Smooth muscle cell (in vitro differentiated cells): ENCODE measurements around the gene ANO10. TPM values are rescaled to one million over a fixed set of nuclear protein-coding genes. Genes with fewer than 3 reads are reported as not detected.

Experiments used
- DNase-seq: peaks from one replicate; lab custom pipeline; 2025; ENCODE audit not compliant: unreplicated experiment; lab: John Stamatoyannopoulos, UW
- H2AFZ ChIP-seq: fragments of 200-600 bp; sonication (generic); 2 replicates; pipeline ENCODE4 v1.6.0; 2016; ENCODE audit warnings: antibody characterized with exemption, low read depth, mild to moderate bottlenecking
- H3F3A ChIP-seq: fragments of 200-600 bp; sonication (generic); 2 replicates; pipeline ENCODE4 v1.6.0; 2017; ENCODE audit warnings: antibody characterized with exemption, low read depth
- H3K27ac ChIP-seq: fragments of 200-600 bp; sonication (generic); 2 replicates; pipeline ENCODE4 v1.5.1; 2016; ENCODE audit warnings: low read depth, mild to moderate bottlenecking
- H3K27me3 ChIP-seq: fragments of 200-600 bp; sonication (generic); 2 replicates; pipeline ENCODE4 v1.6.1; 2016; ENCODE audit warnings: low read depth, mild to moderate bottlenecking
- H3K36me3 ChIP-seq: fragments of 200-600 bp; sonication (generic); 2 replicates; pipeline ENCODE4 v1.5.1; 2016; ENCODE audit warnings: low read depth
- H3K4me1 ChIP-seq: fragments of 200-600 bp; sonication (generic); 2 replicates; pipeline ENCODE4 v1.5.1; 2016; ENCODE audit warnings: low read depth
- H3K4me2 ChIP-seq: fragments of 200-600 bp; sonication (generic); 2 replicates; pipeline ENCODE4 v1.6.0; 2016; ENCODE audit warnings: mild to moderate bottlenecking
- H3K4me3 ChIP-seq: fragments of 200-600 bp; sonication (generic); 2 replicates; pipeline ENCODE4 v1.5.1; 2016; ENCODE audit warnings: mild to moderate bottlenecking
- H3K79me2 ChIP-seq: fragments of 200-600 bp; sonication (generic); 2 replicates; pipeline ENCODE4 v1.6.0; 2016; ENCODE audit warnings: low read depth, mild to moderate bottlenecking
- H3K9ac ChIP-seq: fragments of 200-600 bp; sonication (generic); 2 replicates; pipeline ENCODE4 v1.6.0; 2016; ENCODE audit warnings: low read depth
- H3K9me3 ChIP-seq: fragments of 200-600 bp; sonication (generic); replicated peaks from 2 replicates; pipeline ENCODE4 v1.5.1; 2016; ENCODE audit warnings: low read depth
- H4K20me1 ChIP-seq: fragments of 200-600 bp; sonication (generic); 2 replicates; pipeline ENCODE4 v1.6.0; 2016; ENCODE audit warnings: low read depth
- WGBS: methylation state at CpG from one replicate; pipeline ENCODE4 v1.1.7; 2016; ENCODE audit warnings: low lambda C conversion rate; 5-methylcytosine and 5-hydroxymethylcytosine counted together
- polyA plus RNA-seq: library from polyadenylated mRNA; unstranded; fragments of >200 nt; fragmentation: Nextera tagmentation; extraction: Ambion mirVana; gene quantifications from 2 replicates; pipeline ENCODE4 v1.2.1, GENCODE V29; 2016
- total RNA-seq: library from RNA; depleted of rRNA; stranded (reverse); fragments of >200 nt; gene quantifications from 2 replicates; pipeline ENCODE4 v1.2.3, GENCODE V29; 2014
- TF ChIP-seq, protein P1 (sequence below): fragments of 200-600 bp; sonication (generic); IDR thresholded peaks from 2 replicates; pipeline ENCODE4 v1.5.1; 2017; ENCODE audit warnings: borderline replicate concordance, mild to moderate bottlenecking, antibody characterized with exemption; ENCODE audit not compliant: insufficient read depth, poor library complexity, severe bottlenecking

Gene ANO10
- total and polyA plus RNA-seq, 2 experiments from 2014 or later: 19.2 to 25.3 TPM

DNA sequence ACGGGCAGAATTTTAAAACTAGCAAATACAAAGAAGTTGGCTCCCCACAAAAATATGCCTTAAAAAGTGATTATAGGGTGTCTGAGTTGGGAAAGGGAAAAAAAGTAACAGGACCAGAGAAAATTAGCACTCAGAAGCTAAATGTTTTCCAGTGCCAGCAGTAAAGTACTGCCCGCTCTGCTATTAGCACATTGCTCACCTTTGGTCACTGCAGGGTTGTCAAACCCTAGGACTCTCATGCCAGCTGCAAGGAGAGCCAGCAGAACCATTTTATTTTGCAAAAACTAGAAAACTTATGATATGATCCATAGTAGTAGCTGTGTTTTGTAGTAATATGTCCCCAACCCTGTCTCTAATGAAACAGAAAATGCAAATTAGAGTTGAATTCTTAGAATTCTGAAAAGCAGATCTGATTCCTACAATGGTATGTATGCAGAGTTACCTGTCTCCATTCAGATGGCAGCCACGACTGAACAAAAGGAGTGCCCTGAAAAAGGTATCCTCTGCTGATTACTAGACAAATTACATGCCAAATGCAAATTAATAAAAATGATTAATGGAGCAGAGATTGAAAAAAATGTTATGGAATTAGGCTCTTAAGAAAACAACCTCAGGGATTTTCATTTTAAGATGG lies 185.2 kb downstream of the ANO10 start:
- no peaks in the 10 kb centered on the region for H3K27me3 ChIP-seq
- no peaks in the 10 kb centered on the region for H3F3A ChIP-seq
- no peak for DNase-seq
- WGBS: 64% methylated on average over 3 of the region's 3 CpGs
- no peaks in the 10 kb centered on the region for H3K9me3 ChIP-seq
- TF ChIP-seq, protein P1, sequence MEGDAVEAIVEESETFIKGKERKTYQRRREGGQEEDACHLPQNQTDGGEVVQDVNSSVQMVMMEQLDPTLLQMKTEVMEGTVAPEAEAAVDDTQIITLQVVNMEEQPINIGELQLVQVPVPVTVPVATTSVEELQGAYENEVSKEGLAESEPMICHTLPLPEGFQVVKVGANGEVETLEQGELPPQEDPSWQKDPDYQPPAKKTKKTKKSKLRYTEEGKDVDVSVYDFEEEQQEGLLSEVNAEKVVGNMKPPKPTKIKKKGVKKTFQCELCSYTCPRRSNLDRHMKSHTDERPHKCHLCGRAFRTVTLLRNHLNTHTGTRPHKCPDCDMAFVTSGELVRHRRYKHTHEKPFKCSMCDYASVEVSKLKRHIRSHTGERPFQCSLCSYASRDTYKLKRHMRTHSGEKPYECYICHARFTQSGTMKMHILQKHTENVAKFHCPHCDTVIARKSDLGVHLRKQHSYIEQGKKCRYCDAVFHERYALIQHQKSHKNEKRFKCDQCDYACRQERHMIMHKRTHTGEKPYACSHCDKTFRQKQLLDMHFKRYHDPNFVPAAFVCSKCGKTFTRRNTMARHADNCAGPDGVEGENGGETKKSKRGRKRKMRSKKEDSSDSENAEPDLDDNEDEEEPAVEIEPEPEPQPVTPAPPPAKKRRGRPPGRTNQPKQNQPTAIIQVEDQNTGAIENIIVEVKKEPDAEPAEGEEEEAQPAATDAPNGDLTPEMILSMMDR: no peak
- H2AFZ ChIP-seq: no peak overlapping the region
- no peaks in the 10 kb centered on the region for H4K20me1 ChIP-seq
- H3K79me2 ChIP-seq: no peaks in the 10 kb centered on the region
- no peak overlapping the region for H3K4me3 ChIP-seq
- H3K36me3 ChIP-seq: no peaks in the 10 kb centered on the region
- H3K4me1 ChIP-seq: no peaks in the 10 kb centered on the region
- no peak overlapping the region for H3K27ac ChIP-seq
- H3K4me2 ChIP-seq: no peak overlapping the region
- H3K9ac ChIP-seq: no peak overlapping the region

GRCh38 chr3:43435706-43436105 lies 186.1 kb downstream of the ANO10 start:
- no peaks in the 10 kb centered on the region for H3K9me3 ChIP-seq
- no peaks in the 10 kb centered on the region for H3K79me2 ChIP-seq
- H3K36me3 ChIP-seq: no peaks in the 10 kb centered on the region
- H3K9ac ChIP-seq: no peak overlapping the region
- H3K4me3 ChIP-seq: no peak overlapping the region
- TF ChIP-seq, protein P1: no peak
- H4K20me1 ChIP-seq: no peaks in the 10 kb centered on the region
- no peak overlapping the region for H2AFZ ChIP-seq
- H3K27ac ChIP-seq: no peak overlapping the region
- no peak overlapping the region for H3K4me2 ChIP-seq
- no peaks in the 10 kb centered on the region for H3K27me3 ChIP-seq
- no peaks in the 10 kb centered on the region for H3F3A ChIP-seq
- DNase-seq: no peak
- H3K4me1 ChIP-seq: no peaks in the 10 kb centered on the region

GRCh38 chr3:43434431-43434830 lies 187.4 kb downstream of the ANO10 start:
- Histone ChIP-seq H3K4me1 (no peaks in the 10 kb centered on the region), H2AFZ (no peak overlapping the region), H3K36me3 (no peaks in the 10 kb centered on the region), H3K4me2 (no peak overlapping the region), H3K9me3 (no peaks in the 10 kb centered on the region), H3K79me2 (no peaks in the 10 kb centered on the region), H3K4me3 (no peak overlapping the region), H3F3A (no peaks in the 10 kb centered on the region), H4K20me1 (no peaks in the 10 kb centered on the region), H3K27me3 (no peaks in the 10 kb centered on the region), H3K27ac (no peak overlapping the region), H3K9ac (no peak overlapping the region)
- WGBS: 70% methylated on average over 2 of the region's 2 CpGs
- DNase-seq: no peak
- TF ChIP-seq, protein P1: no peak

DNA sequence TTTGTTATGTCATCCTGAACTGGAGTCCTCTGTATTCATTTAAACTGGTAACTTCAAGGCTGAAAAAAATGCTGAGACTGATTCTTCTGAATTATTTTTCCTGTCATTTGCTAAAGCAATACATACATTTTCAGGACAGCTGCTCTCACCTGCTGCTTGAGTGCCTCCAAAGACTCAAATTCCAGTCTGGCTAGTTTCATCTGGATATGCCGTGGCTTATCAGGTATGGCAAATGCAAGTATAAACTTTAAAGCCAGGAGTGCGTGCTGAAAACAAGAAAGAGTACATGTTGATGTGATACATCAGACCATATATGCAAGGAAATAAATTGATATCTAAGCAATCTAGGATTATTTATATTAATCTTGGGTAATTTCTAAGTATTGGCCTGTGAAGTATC lies 189.3 kb downstream of the ANO10 start:
- TF ChIP-seq, protein P1: no peak
- H3K79me2 ChIP-seq: no peaks in the 10 kb centered on the region
- no peaks in the 10 kb centered on the region for H4K20me1 ChIP-seq
- H3K4me2 ChIP-seq: no peak overlapping the region
- H3K27me3 ChIP-seq: no peaks in the 10 kb centered on the region
- no peak overlapping the region for H3K27ac ChIP-seq
- H3K36me3 ChIP-seq: no peaks in the 10 kb centered on the region
- 90% methylated on average over 2 of the region's 2 CpGs for WGBS
- no peaks in the 10 kb centered on the region for H3K4me1 ChIP-seq
- no peak for DNase-seq
- H3K9me3 ChIP-seq: no peaks in the 10 kb centered on the region
- H3F3A ChIP-seq: no peaks in the 10 kb centered on the region
- H3K4me3 ChIP-seq: no peak overlapping the region
- H3K9ac ChIP-seq: no peak overlapping the region
- no peak overlapping the region for H2AFZ ChIP-seq
